Activated T-cell treated with anti-CD3 and anti-CD28 coated beads, Interleukin-2, amount 50 U/mL, for 48 hours (primary cell): ENCODE data around the gene SLC2A3.
"Not testable (repeated sequence)": the region's sequence is repeated elsewhere in the genome, so short reads cannot be mapped to it uniquely, and the experiment has no call there.

Experiments
- DNase-seq, 2 experiments: peaks; one replicate each; pipeline ENCODE4 v3.0.0-alpha.2; 2020

Gene SLC2A3

DNA sequence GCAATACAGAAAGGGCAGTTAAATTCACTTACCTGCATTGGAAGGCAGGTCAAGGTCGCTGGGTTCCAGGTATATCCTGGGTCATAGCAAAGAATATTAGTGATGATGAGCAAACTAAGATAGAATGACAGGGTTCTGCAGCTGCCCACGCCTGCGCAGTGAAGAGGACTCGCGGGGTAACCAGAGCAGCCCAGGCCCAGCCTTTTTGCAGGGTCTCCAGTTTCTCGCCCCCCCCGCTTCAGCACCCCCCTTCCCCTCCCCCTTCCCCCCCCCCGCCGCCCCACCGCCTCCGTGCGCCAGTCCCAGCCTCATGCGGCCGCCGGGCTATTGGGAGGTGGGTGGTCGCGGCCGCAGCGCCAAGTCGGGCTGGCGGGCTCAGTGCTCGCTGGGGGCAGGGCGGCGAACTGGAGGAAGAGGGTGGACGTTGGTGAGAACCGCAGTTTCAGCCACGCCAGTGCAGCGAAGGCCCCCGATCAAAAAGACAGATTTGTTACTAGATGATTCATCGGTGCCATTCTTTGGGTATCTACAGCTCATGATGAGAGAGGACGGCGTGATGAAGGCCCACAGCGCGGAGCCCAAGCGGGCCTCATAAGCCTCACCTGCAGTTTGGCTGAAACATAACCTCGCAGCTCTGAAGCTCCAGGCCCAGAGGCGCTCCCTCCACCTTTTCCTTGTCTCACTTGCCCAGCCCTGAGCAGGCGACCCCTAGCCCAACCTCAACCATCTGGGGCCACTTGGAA, 20.2 kb downstream of the SLC2A3 start:
- DNase-seq: peak; percentile 44 to 51

DNA sequence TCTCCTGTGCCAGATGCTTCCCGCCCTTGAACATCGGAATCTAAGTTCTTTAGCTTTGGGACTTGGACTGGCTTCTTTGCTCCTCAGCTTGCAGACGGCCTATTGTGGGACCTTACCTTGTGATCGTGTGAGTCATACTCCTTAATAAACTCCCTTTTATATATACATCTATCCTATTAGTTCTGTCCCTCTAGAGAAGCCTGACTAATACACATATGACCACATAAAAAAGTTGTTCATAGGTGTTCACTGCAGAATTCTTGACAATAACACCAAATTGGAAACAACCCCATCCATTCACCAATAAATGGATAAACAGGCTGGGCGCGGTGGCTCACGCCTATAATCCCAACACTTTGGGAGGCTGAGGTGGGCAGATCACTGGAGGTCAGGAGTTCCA, 25.9 kb downstream of the SLC2A3 start:
- DNase-seq: not testable (repeated sequence)

DNA sequence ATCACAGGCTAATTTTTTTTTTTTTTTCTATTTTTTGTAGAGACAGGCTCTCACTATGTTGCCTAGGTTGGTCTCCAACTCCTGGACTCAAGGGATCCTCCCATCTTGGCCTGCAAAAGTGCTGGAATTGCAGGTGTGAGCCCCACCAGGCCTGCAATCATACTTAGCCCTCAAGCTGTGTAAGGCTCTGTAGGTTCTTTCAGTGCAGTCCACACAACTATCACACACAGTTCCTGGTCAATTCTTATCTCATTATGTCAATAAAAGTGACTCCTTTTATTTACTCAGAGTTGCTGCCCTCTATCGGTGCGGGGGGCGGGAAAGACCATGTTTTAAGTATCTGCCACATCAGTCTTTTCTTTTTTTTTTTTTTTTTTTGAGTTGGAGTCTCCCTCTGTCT, 29.0 kb downstream of the SLC2A3 start:
- peak; percentile 32 to 34 for DNase-seq

DNA sequence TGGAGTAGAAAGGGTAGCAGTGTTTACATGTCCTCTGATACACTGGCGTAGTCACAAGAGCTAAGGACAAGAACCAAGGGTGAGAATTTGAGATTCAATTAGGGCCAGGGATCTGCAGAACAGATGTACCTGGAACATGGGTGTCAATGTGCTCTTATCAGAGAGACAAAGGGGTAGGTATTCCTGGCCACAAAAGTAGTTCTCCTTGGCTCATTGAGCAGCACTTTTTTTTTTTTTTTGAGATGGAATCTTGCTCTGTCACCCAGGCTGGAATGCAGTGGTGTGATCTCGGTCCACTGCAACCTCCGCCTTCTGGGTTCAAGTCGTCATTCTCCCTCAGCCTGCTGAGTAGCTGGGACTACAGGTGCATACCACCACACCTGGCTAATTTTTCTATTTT, 29.7 kb downstream of the SLC2A3 start:
- not testable (repeated sequence) for DNase-seq

DNA sequence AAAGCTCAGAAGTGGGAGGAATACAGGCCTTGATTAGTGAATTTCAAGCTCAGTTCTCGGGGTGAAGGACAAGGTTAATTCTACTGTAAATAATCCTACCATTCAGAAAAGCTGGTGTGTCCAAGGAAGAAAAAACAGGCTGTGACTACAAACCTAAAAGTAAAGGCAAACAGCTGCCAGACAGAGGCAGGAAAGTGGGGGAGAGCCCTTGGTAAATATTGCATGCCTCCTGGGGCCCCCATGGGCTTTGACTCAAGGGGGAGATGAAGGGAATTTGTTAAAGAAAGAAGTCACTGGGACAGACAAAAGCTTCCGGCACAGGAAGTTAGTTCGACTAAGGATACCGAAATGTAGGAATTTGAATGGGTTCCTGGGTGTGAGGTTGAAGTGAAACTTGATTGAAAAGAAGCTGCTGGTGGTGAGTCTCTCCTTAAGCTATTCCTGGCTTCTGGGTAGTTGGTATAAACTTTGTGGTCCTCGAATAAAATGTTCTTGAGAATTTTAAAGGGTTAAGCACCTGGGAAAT, 30.3 kb downstream of the SLC2A3 start:
- not testable (repeated sequence) for DNase-seq

DNA sequence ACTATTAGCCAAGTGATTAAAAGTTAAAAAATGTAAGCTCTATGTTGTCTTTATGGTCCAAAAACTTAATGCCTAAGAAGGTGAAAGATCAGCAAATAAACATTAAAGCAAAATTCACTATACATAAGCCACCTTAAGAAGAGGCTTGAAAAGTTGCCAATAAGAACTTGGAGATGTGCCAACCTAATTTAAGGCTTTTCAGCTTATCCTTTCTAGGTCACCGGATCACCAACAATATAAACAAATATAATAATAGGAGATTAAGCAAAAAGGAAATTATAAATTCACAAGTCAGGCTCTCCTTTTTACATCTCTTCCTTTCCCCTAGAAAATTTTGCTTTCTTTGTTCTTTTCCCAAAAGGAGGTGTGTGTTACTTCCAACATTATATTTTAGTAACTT, 30.9 kb downstream of the SLC2A3 start:
- DNase-seq: no peak

DNA sequence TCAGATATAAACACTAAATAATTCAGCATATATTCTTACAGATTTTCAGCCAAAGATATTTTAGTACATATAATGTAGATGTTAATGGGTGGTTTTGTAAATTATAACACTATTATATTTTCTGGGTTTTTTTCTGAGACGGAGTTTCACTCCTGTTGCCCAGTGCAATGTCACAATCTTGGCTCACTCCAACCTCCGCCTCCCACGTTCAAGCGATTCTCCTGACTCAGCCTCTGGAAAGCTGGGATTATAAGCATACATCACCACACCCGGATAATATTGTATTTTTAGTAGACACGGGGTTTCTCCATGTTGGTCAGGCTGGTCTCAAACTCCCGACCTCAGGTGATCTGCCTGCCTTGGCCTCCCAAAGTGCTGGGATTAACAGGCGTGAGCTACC, 33.6 kb downstream of the SLC2A3 start:
- not testable (repeated sequence) for DNase-seq

DNA sequence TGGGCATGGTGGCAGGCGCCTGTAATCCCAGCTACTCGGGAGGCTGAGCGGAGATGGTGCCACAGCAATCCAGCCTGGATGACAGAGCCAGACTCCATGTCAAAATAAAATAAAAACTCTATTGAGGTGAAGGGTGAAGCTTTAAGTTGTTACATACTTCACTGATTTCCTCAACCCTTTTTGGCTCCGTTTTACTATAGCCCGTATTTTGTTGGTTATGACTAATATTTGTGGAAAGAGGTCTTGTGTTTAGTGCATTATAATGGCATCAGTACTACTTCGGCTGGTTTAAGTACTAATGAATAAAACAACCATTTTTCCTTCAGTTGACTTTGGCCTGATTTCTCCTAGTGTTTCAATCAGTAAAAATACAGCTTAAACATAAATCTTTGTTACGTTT, 36.2 kb downstream of the SLC2A3 start:
- no peak for DNase-seq

DNA sequence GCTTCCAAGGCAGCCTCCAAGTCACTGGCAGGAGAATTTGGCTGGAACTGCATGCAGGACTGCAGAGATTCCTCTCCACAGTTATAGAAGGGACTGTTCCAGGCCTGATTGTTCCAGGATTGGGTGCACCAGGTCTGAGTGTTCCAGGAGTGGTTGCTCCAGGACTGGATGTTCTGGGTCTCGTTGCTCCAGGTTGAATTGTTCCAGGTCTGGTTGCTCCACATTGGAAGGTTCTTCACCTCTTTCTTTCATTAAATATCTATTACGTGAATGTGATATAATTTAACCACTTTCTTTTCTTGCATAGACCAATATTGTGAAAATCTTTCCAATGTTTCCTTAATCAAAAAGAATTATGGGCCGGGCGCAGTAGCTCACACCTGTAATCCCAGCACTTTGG, 39.3 kb downstream of the SLC2A3 start:
- not testable (repeated sequence) for DNase-seq

DNA sequence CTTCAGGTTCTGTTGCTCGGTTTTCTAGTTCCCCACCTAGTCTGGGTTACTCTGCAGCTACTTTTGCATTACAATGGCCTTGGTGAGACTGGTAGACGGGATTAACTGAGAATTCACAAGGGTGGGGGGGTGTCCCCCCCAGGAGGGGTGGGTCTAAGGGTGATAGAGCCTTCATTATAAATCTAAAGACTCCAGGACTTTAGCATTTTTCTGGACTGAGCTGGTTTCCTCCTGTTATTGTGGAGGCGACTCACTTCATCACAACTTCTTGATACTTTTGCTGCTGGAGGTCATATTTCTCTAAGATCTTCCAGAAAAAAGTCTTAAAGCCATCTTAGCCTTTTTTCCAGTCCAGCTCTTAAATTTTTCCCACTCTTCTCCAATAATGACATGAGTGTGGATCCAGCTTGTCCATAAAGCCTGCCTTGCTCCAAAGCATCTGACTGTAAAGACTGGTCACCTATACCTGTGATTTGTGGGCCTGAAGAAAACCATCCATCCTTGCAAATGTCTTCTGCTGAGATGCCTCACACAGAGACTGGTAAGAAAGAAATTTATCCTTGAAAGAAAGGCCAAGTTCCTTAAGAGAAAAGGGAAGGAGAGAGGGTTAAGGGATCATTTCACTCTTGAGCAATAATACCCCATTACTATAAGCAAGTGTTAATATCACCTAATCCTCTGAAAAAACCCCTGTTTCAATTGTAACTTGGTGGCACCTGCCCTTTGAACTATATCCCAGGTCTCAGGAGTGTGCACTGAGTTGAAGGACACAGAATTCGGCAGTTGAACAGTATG, 43.6 kb downstream of the SLC2A3 start:
- DNase-seq: no peak

DNA sequence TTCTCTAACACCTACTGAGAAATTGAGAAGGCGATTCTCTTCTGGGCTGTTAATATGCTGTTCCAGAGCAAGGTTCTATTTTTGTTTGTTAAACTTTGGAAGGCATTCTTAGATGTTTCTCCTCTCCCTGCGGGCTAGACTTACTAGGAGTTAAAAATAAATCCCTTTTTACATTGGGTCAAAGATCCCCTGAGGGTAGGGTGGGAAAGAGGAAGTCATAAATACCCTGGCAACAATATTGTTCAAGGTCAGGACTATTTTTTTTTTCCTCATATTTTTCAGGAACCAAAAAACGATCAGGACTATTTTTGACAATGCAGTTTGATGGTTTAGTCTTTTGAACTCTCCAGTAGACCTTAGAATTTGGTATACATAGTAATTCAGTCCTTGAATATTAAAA, 51.3 kb downstream of the SLC2A3 start:
- no peak for DNase-seq

DNA sequence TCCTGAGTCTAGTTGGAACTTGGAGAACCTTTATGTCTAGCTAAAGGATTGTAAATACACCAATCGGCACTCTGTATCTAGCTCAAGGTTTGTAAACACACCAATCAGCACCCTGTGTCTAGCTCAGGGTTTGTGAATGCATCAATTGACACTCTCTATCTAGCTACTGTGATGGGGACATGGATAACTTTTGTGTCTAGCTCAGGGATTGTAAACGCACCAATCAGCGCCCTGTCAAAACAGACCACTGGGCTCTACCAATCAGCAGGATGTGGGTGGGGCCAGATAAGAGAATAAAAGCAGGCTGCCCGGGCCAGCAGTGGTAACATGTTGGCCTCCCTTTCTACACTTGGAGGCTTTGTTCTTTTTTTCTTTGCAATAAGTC, 54.3 kb downstream of the SLC2A3 start:
- DNase-seq: not testable (repeated sequence)

DNA sequence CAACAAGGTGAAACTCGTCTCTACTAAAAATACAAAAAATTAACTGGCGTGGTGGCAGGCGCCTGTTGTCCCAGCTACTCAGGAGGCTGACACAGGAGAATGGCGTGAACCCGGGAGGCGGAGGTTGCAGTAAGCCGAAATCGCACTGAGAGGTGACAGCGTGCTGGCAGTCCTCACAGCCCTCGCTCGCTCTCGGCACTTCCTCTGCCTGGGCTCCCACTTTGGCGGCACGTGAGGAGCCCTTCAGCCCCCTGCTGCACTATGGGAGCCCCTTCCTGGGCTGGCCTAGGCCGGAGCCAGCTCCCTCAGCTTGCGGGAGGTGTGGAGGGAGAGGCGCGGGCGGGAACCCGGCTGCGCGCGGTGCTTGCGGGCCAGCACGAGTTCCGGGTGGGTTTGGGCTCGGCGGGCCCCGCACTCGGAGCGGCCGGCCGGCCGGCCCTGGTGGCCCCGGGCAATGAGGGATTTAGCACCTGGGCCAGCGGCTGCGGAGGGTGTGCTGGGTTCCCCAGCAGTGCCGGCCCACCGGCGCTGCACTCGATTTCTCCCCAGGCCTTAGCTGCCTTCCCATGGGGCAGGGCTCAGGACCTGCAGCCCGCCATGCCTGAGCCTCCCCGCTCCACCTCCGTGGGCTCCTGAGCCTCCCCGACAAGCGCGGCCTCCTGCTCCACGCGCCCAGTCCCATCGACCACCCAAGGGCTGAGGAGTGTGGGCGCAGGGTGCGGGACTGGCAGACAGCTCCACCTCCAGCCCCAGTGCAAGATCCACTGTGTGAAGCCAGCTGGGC, 54.8 kb downstream of the SLC2A3 start:
- DNase-seq: not testable (repeated sequence)

DNA sequence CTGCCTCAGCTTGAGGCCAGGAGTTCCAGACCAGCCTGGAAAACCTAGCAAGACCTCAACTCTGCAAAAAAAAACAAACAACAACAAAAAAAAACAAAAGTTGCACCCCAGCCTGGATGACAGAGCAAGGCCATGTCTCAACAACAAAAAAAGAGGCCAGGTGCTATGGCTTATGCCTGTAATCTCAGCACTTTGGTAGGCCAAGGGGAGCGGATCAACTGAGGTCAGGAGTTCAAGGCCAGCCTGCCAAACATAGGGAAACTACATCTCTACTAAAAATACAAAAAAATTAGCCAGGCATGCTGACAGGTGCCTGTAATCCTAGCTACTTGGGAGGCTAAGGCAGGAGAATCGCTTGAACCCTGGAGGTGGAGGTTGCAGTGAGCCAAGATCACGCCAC, 56.7 kb downstream of the SLC2A3 start:
- no peak for DNase-seq

DNA sequence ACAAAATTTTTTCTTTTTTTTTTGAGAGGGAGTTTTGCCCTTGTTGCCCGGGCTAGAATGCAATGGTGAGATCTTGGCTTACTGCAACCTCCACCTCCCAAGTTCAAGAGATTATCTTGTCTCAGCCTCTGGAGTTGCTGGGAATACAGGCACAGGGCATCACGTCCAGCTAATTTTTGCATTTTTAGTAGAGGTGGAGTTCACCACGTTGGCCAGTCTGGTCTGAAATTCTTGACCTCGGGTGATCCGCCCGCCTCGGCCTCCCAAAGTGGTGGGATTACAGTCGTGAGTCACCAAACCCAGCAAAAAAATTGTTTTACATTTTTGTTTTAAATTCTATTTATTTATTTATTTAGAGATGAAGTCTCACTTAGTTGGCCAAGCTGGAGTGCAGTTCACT, 58.6 kb downstream of the SLC2A3 start:
- DNase-seq: no peak

DNA sequence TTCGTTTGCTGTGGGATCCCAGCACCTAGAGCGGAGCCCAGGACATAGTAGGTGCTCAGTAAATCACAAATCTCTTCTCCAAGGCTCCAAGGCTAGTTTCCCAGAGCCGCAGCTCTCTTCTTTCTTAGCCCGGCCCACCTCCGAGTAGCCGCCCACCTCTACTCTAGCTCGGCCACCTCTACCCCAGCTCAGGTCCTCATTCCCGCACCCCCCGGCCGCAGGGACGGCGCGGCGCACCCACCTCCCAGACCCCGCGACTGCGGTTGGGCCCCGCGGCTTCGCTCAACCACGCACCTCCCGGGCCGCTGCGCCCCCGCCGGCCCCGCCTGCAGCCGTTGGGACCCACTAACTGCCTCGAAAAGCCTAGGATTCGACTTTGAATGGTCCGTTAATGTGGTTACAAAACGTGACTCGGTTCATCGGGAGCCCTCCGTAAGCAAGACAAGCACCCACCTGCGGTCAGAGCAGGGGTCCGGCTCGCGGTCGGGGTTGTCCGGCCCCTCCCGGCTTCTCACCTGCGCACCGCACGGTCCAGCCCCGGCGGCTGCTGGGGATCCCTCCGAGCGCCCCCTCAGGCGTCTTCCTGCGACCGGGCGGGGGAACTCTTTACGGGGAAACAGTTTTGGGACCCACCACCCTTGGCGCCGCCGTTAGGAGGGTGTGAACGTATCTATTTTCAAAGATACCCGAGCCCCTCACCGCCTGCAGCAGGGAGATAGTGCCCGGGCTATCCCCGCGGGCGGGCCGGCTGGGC, 63.2 kb downstream of the SLC2A3 start, which contains the start of gene SLC2A14:
Gene SLC2A14 (minus strand): TSS at position 350 of the 754 bp plus-strand sequence. CDS start 3,035 bp downstream, outside the sequence.
- no peak for DNase-seq

DNA sequence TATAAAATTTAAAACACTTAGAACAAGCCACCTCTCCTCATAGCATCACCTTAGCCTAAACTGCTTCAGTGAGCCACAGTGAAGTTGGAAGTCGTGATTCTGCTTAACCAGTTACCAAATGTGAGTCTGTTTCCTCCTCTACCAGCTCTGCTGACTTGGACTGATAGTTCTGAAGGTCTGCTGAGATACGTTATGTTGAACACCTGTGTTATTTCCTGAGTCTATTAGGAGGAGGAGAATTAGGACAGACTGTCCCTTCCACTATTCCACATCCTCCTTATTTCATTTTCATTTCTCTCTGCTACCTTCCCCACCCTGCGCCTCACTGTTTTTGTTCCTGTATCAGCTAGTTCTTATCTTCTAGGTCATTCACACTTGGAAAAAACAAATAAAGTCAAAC, 65.7 kb downstream of the SLC2A3 start:
- DNase-seq: no peak
